ENCODE data around the gene KLHL34.
A peak's percentile ranks its signal among the peaks of the same experiment; 100 is the strongest.

KLHL34 gene

GRCh38 chrX:21659320-21659719 is 1.2 kb upstream of the KLHL34 start (continued):
- TF ChIP-seq ZBTB11 (tag by site-specific recombination; conservative IDR thresholded peaks at IDR 0.05; ENCODE audit: low read depth): peak; percentile 86
- TF ChIP-seq ZNF266 (tag by site-specific recombination; IDR thresholded peaks at IDR 0.05; ENCODE audit: low read depth): 0 out of 2 replicates have a peak, but pooled peaks have one; percentile 50
- TF ChIP-seq ZNF426 (tag by site-specific recombination; IDR thresholded peaks at IDR 0.05): peak; percentile 96
- peak; percentile 91 for TF ChIP-seq ZNF394 (tag by site-specific recombination; IDR thresholded peaks at IDR 0.05; ENCODE audit: borderline replicate concordance)
- peak; percentile 61 for TF ChIP-seq ZNF529 (tag by site-specific recombination; IDR thresholded peaks at IDR 0.05; ENCODE audit: insufficient replicate concordance)
- no peak for TF ChIP-seq ZIC2 (tag by site-specific recombination; IDR thresholded peaks at IDR 0.05)
- TF ChIP-seq ZNF664 (tag by site-specific recombination; IDR thresholded peaks at IDR 0.05): 0 out of 2 replicates have a peak, but pooled peaks have one; percentile 9
- no peak for TF ChIP-seq ZNF280C (tag by site-specific recombination; IDR thresholded peaks at IDR 0.05)
- TF ChIP-seq ZNF558 (tag by site-specific recombination; IDR thresholded peaks at IDR 0.05): 0 out of 2 replicates have a peak, but pooled peaks have one; percentile 45
- TF ChIP-seq ZFP37 (tag by site-specific recombination; IDR thresholded peaks at IDR 0.05): 0 out of 2 replicates have a peak, but pooled peaks have one; percentile 34
- TF ChIP-seq, protein P1, sequence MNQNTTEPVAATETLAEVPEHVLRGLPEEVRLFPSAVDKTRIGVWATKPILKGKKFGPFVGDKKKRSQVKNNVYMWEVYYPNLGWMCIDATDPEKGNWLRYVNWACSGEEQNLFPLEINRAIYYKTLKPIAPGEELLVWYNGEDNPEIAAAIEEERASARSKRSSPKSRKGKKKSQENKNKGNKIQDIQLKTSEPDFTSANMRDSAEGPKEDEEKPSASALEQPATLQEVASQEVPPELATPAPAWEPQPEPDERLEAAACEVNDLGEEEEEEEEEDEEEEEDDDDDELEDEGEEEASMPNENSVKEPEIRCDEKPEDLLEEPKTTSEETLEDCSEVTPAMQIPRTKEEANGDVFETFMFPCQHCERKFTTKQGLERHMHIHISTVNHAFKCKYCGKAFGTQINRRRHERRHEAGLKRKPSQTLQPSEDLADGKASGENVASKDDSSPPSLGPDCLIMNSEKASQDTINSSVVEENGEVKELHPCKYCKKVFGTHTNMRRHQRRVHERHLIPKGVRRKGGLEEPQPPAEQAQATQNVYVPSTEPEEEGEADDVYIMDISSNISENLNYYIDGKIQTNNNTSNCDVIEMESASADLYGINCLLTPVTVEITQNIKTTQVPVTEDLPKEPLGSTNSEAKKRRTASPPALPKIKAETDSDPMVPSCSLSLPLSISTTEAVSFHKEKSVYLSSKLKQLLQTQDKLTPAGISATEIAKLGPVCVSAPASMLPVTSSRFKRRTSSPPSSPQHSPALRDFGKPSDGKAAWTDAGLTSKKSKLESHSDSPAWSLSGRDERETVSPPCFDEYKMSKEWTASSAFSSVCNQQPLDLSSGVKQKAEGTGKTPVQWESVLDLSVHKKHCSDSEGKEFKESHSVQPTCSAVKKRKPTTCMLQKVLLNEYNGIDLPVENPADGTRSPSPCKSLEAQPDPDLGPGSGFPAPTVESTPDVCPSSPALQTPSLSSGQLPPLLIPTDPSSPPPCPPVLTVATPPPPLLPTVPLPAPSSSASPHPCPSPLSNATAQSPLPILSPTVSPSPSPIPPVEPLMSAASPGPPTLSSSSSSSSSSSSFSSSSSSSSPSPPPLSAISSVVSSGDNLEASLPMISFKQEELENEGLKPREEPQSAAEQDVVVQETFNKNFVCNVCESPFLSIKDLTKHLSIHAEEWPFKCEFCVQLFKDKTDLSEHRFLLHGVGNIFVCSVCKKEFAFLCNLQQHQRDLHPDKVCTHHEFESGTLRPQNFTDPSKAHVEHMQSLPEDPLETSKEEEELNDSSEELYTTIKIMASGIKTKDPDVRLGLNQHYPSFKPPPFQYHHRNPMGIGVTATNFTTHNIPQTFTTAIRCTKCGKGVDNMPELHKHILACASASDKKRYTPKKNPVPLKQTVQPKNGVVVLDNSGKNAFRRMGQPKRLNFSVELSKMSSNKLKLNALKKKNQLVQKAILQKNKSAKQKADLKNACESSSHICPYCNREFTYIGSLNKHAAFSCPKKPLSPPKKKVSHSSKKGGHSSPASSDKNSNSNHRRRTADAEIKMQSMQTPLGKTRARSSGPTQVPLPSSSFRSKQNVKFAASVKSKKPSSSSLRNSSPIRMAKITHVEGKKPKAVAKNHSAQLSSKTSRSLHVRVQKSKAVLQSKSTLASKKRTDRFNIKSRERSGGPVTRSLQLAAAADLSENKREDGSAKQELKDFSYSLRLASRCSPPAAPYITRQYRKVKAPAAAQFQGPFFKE (tag by site-specific recombination; IDR thresholded peaks at IDR 0.05; ENCODE audit: borderline replicate concordance): no peak
- TF ChIP-seq ZNF121 (tag by site-specific recombination; IDR thresholded peaks at IDR 0.05): 0 out of 2 replicates have a peak, but pooled peaks have one; percentile 49
- TF ChIP-seq ZNF140 (tag by site-specific recombination; IDR thresholded peaks at IDR 0.05): peak; percentile 66; the same call in 1 of the 2 replicates
- no peak for TF ChIP-seq PRDM4 (tag by site-specific recombination; IDR thresholded peaks at IDR 0.05)
- TF ChIP-seq ZNF555 (tag by site-specific recombination; conservative IDR thresholded peaks at IDR 0.05): peak; percentile 97
- TF ChIP-seq ZNF670 (tag by site-specific recombination; IDR thresholded peaks at IDR 0.05; ENCODE audit: low read depth): no peak
- peak; percentile 65 for TF ChIP-seq ZBTB8A (tag by site-specific recombination; IDR thresholded peaks at IDR 0.05)
- TF ChIP-seq ZNF623 (tag by site-specific recombination; IDR thresholded peaks at IDR 0.05): peak; percentile 71
- TF ChIP-seq ZNF654 (tag by site-specific recombination; IDR thresholded peaks at IDR 0.05; ENCODE audit: low read depth): peak; percentile 30; the same call in 1 of the 2 replicates
- peak; percentile 58; the same call in 1 of the 2 replicates for TF ChIP-seq REST (tag by site-specific recombination; IDR thresholded peaks at IDR 0.05)
- TF ChIP-seq GLI2 (tag by site-specific recombination; IDR thresholded peaks at IDR 0.05; ENCODE audit: borderline replicate concordance, low read depth): peak; percentile 28; the same call in 1 of the 2 replicates

Data from HEK293 (cell line).